Measurements from ENCODE around the gene ANKRD9.
A peak's percentile ranks its signal among the peaks of the same experiment; 100 is the strongest.

ANKRD9 gene

DNA sequence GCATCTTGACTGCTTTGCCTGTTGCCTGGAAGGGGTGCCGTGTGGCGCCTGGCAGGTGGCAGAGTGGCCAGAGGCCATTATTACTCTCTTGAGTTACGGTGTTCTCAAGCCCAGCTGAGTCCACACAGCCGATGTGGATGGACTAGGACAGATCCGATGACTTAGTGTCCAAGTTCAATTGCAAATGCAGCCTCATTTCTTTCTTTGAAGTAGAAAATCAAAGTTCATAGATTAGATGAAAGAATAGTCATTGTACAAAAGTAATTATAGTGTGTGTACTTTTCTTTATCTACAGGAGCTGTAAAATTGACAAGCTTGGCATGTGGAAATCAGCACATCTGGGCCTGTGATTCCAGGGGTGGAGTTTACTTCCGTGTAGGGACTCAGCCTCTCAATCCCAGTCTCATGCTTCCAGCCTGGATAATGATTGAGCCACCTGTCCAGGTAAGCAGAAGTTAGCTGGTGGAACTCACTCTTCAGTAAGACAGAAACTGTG is 44.7 kb downstream of the ANKRD9 start:
- DNase-seq: no peak
- no peaks in the 10 kb centered on the region for H3K4me1 ChIP-seq
- H3K4me3 ChIP-seq (ENCODE audit: low read depth, low read length): no peak overlapping the region
- TF ChIP-seq, protein P1, sequence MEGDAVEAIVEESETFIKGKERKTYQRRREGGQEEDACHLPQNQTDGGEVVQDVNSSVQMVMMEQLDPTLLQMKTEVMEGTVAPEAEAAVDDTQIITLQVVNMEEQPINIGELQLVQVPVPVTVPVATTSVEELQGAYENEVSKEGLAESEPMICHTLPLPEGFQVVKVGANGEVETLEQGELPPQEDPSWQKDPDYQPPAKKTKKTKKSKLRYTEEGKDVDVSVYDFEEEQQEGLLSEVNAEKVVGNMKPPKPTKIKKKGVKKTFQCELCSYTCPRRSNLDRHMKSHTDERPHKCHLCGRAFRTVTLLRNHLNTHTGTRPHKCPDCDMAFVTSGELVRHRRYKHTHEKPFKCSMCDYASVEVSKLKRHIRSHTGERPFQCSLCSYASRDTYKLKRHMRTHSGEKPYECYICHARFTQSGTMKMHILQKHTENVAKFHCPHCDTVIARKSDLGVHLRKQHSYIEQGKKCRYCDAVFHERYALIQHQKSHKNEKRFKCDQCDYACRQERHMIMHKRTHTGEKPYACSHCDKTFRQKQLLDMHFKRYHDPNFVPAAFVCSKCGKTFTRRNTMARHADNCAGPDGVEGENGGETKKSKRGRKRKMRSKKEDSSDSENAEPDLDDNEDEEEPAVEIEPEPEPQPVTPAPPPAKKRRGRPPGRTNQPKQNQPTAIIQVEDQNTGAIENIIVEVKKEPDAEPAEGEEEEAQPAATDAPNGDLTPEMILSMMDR (IDR thresholded peaks at IDR 0.05; ENCODE audit: low read depth, low read length): no peak
- no peaks in the 10 kb centered on the region for H3K27me3 ChIP-seq
- no peaks in the 10 kb centered on the region for H3K9me3 ChIP-seq
- H3K36me3 ChIP-seq: no peaks in the 10 kb centered on the region

DNA sequence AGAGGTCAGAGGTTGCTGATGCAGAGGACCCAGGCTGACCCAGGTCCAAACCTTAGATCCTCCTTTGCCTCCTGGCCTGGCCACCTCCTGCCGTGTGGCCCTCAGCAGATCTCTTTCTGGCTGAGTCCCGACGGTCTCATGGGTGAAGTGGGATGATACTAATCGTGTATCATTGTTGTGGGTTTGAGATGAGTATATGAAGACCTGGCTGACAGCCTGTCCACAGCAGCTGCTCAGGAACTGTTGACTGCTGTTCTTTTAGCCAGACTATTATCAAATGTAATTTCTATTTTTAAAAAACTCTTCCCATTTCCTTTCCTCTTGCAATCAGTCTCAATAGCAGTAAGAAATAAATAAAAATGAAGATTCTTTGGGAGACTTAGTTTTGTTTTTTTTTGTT is 45.6 kb downstream of the ANKRD9 start:
- no peak overlapping the region for H3K4me3 ChIP-seq (ENCODE audit: low read depth, low read length)
- TF ChIP-seq, protein P1 (IDR thresholded peaks at IDR 0.05; ENCODE audit: low read depth, low read length): no peak
- DNase-seq: no peak
- no peaks in the 10 kb centered on the region for H3K27me3 ChIP-seq
- no peaks in the 10 kb centered on the region for H3K36me3 ChIP-seq
- H3K4me1 ChIP-seq: no peaks in the 10 kb centered on the region
- no peaks in the 10 kb centered on the region for H3K9me3 ChIP-seq

DNA sequence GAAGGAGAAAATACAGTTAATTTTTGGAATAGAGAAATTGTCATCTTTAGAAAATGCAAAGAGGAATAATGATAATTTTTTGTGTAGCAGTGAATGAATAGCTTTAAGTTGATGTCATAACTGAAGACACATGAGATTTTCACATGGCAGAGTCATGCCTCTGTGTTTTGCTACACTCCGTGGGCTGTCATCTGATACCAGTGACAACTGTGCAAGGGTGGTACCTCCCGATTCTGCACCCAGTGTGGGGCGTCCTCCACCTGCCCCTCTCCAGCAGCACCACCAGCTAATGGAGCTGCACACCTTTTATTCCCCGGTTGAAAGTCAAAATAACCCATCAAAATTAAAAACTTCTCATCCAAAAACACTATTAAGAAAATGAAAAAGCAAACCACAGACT is 47.2 kb downstream of the ANKRD9 start:
- Histone ChIP-seq H3K4me1 (no peaks in the 10 kb centered on the region), H3K9me3 (no peaks in the 10 kb centered on the region), H3K36me3 (no peaks in the 10 kb centered on the region), H3K27me3 (no peaks in the 10 kb centered on the region), H3K4me3 (ENCODE audit: low read depth, low read length) (no peak overlapping the region)
- no peak for DNase-seq
- TF ChIP-seq, protein P1 (IDR thresholded peaks at IDR 0.05; ENCODE audit: low read depth, low read length): no peak

DNA sequence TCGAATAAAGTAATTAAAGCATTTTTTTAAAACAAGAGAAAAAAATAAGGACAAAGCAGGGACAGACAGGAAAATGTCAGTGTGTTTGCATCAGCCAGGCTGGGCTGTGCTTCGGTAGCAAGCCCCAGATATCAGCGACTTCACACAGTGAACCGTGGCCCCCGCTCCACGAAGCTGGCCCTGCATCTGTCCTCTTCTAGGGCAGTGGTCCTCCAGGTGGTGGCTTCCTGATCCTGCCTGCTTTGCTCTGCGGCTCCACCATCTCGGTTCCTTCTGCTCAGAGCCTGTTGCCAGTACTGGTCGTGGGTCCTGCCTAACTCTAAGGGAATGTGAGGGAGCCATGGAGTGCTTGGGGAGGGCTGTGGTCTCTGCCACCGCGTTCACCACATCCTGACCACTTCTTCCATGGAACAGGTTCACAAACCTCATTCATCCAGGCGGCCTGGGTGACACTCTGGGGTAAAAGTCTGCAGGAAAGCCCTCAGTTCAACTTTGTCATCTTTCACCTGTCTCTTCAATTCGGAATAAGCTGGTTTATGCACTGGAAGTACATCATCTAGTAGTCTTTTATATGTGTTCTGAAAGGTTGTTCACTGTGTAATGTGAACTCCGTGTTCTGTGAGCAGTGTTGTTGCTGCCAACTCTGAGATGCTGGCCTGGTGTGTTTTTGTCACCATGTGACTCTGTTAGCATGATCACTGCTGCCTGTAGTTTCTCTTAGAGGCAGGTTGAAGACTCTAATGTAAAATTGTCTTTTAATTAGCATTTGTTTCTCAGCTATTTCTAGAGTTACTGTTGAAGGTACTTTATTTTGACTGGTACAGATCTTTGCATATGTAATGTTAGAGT is 47.9 kb downstream of the ANKRD9 start:
- no peaks in the 10 kb centered on the region for H3K27me3 ChIP-seq
- no peaks in the 10 kb centered on the region for H3K36me3 ChIP-seq
- TF ChIP-seq, protein P1 (IDR thresholded peaks at IDR 0.05; ENCODE audit: low read depth, low read length): no peak
- DNase-seq: no peak
- no peak overlapping the region for H3K4me3 ChIP-seq (ENCODE audit: low read depth, low read length)
- H3K4me1 ChIP-seq: no peaks in the 10 kb centered on the region
- H3K9me3 ChIP-seq: no peaks in the 10 kb centered on the region

DNA sequence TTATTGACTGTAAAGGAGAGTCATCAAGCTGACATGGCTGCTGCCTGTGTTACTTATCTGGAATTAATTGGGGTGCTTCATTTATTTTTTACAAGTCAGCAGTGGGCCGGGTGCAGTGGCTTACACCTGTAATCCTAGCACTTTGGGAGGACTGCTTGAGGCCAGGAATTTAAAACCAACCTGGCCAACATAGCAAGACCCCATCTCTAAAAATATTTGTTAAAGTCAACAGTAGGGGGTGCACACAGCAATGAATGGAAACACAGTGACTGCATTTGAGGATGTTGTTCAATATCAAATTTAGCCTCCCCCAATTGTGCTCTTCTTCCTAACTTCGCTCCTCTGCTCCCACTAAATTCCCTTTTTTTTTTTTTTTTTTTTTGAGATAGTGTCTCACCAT is 52.1 kb downstream of the ANKRD9 start:
- no peaks in the 10 kb centered on the region for H3K27me3 ChIP-seq
- TF ChIP-seq, protein P1 (IDR thresholded peaks at IDR 0.05; ENCODE audit: low read depth, low read length): no peak
- no peak for DNase-seq
- H3K9me3 ChIP-seq: no peaks in the 10 kb centered on the region
- H3K36me3 ChIP-seq: no peaks in the 10 kb centered on the region
- no peak overlapping the region for H3K4me3 ChIP-seq (ENCODE audit: low read depth, low read length)
- no peaks in the 10 kb centered on the region for H3K4me1 ChIP-seq

DNA sequence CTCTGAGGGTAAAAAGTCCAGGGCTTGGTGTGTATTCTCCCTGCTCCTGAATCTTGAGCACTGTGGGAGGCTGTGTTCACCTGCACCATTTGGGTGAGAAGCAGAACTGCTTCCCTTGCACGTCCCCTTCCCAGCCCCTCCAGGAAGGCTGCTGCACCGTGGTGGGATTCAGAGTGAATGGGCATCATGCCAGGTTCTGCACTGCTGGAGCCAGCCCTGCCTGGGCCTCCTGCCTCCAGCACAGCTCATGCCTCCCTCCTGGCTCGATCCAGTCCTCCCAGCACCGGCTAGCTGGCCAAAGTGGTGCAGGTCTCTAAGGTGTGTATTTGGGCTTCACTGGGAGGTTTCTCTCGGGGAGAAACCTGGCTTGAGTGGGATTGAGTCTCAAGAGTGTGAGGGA is 54.9 kb downstream of the ANKRD9 start:
- H3K4me1 ChIP-seq: no peaks in the 10 kb centered on the region
- TF ChIP-seq, protein P1 (IDR thresholded peaks at IDR 0.05; ENCODE audit: low read depth, low read length): no peak
- H3K9me3 ChIP-seq: no peaks in the 10 kb centered on the region
- peak; percentile 33 for DNase-seq
- H3K36me3 ChIP-seq: 0 out of 2 replicates have a peak, but pooled peaks cover 6% of the 10 kb centered on the region
- no peak overlapping the region for H3K4me3 ChIP-seq (ENCODE audit: low read depth, low read length)
- no peaks in the 10 kb centered on the region for H3K27me3 ChIP-seq
